Retinal pigment epithelial cell (primary cell): ENCODE results near the gene ERVV-1.

Experiments used
- DNase-seq: peaks from one replicate; pipeline ENCODE4 v3.0.0-alpha.2; 2010; ENCODE audit warnings: low read depth
- H3K4me3 ChIP-seq: 2 replicates; pipeline ENCODE4 v1.5.1; 2011; ENCODE audit warnings: mild to moderate bottlenecking, low read length, control low read depth, moderate library complexity
- CTCF ChIP-seq: conservative IDR thresholded peaks from 2 replicates; pipeline ENCODE4 v1.5.1; 2011; ENCODE audit warnings: low read depth, low read length, control low read depth, inconsistent platforms

The ERVV-1 gene

GRCh38 chr19:52991484-52991883 lies 22.2 kb upstream of the ERVV-1 start:
- DNase-seq, result peak; percentile 64
- H3K4me3 ChIP-seq, result no peak overlapping the region
- no peak for TF ChIP-seq CTCF

- TF ChIP-seq CTCF, result no peak
- H3K4me3 ChIP-seq, result peak overlapping the region; percentile 54
- DNase-seq, result no peak
Measured at GRCh38 chr19:52992109-52993004, 21.4 kb upstream of the ERVV-1 start.

GRCh38 chr19:52993342-52994178 lies 20.2 kb upstream of the ERVV-1 start:
- TF ChIP-seq CTCF, result peak; percentile 41
- DNase-seq, result no peak
- peak overlapping the region; percentile 54 for H3K4me3 ChIP-seq

GRCh38 chr19:52995711-52996110 lies 18.0 kb upstream of the ERVV-1 start:
- no peak for DNase-seq
- no peak for TF ChIP-seq CTCF
- no peak overlapping the region for H3K4me3 ChIP-seq

GRCh38 chr19:52997975-52998374 lies 15.7 kb upstream of the ERVV-1 start:
- no peak for DNase-seq
- no peak for TF ChIP-seq CTCF
- H3K4me3 ChIP-seq, result no peak overlapping the region

- no peak for DNase-seq
- no peak for TF ChIP-seq CTCF
- no peak overlapping the region for H3K4me3 ChIP-seq
Measured at GRCh38 chr19:53002479-53002878, 11.2 kb upstream of the ERVV-1 start.
